ENCODE data around the gene DEF6. TPM values are rescaled to one million over a fixed set of nuclear protein-coding genes. Genes with fewer than 3 reads are reported as not detected.

The DEF6 gene
- total RNA-seq, 2 donors from 2014 or later, result 6.3 to 6.8 TPM

- Mint-ChIP-seq H3K9me3 (no peaks in the 10 kb centered on the region), H3K27ac (peak overlapping the region; percentile 98), H3K27me3 (ENCODE audit: insufficient read depth) (no peaks in the 10 kb centered on the region), H3K4me1 (peaks cover 43% of the 10 kb centered on the region), H3K36me3 (ENCODE audit: low read depth) (peaks cover under 1% of the 10 kb centered on the region), H3K4me3 (peak overlapping the region; percentile 93)
- DNase-seq, result peak; percentile 97
- peak overlapping the region; percentile 73 for H3K9ac ChIP-seq (ENCODE audit: extremely low read depth, low read length, poor library complexity, severe bottlenecking)
- no peaks in the 10 kb centered on the region for H3K27me3 ChIP-seq (ENCODE audit: control insufficient read depth, insufficient read depth, low read length, poor library complexity, severe bottlenecking)
- WGBS, 2 experiments (ENCODE audit: insufficient coverage in 1 of 2, insufficient read length in 1 of 2), result 0 to 9% methylated on average over 5 to 22 of the region's 23 CpGs
- no peak for TF ChIP-seq CTCF (conservative IDR thresholded peaks at IDR 0.05)
- peak overlapping the region; percentile 83 for H3K27ac ChIP-seq (ENCODE audit: low read depth, low read length)
- no peaks in the 10 kb centered on the region for H3K36me3 ChIP-seq (ENCODE audit: control insufficient read depth, insufficient read depth, low read length)
- H3K9me3 ChIP-seq (ENCODE audit: control insufficient read depth, low read length), result no peaks in the 10 kb centered on the region
- H3K4me3 ChIP-seq (ENCODE audit: low read length), result peak overlapping the region; percentile 94
- peaks cover 27% of the 10 kb centered on the region for H3K4me1 ChIP-seq (ENCODE audit: control insufficient read depth, insufficient read depth, low read length)
Measured at GRCh38 chr6:35259948-35260590, 37.5 kb upstream of the DEF6 start.

- no peak for DNase-seq
- H3K4me3 Mint-ChIP-seq, result peak overlapping the region; percentile 93
- peaks cover 43% of the 10 kb centered on the region for H3K4me1 Mint-ChIP-seq
- Histone ChIP-seq H3K36me3 (ENCODE audit: control insufficient read depth, insufficient read depth, low read length) (no peaks in the 10 kb centered on the region), H3K9me3 (ENCODE audit: control insufficient read depth, low read length) (no peaks in the 10 kb centered on the region), H3K9ac (ENCODE audit: extremely low read depth, low read length, poor library complexity, severe bottlenecking) (peak overlapping the region; percentile 73), H3K4me1 (ENCODE audit: control insufficient read depth, insufficient read depth, low read length) (peaks cover 27% of the 10 kb centered on the region), H3K27me3 (ENCODE audit: control insufficient read depth, insufficient read depth, low read length, poor library complexity, severe bottlenecking) (no peaks in the 10 kb centered on the region), H3K27ac (ENCODE audit: low read depth, low read length) (no peak overlapping the region), H3K4me3 (ENCODE audit: low read length) (peak overlapping the region; percentile 94)
- H3K27me3 Mint-ChIP-seq (ENCODE audit: insufficient read depth), result no peaks in the 10 kb centered on the region
- TF ChIP-seq CTCF (conservative IDR thresholded peaks at IDR 0.05), result no peak
- H3K36me3 Mint-ChIP-seq (ENCODE audit: low read depth), result no peaks in the 10 kb centered on the region
- H3K27ac Mint-ChIP-seq, result peak overlapping the region; percentile 98
- WGBS, 2 experiments (ENCODE audit: insufficient coverage in 1 of 2, insufficient read length in 1 of 2), result 90 to 94% methylated on average over 5 of the region's 6 CpGs
- no peaks in the 10 kb centered on the region for H3K9me3 Mint-ChIP-seq
Measured at GRCh38 chr6:35260591-35261570, 36.7 kb upstream of the DEF6 start.

- Histone ChIP-seq H3K27me3 (ENCODE audit: control insufficient read depth, insufficient read depth, low read length, poor library complexity, severe bottlenecking) (no peaks in the 10 kb centered on the region), H3K9ac (ENCODE audit: extremely low read depth, low read length, poor library complexity, severe bottlenecking) (no peak overlapping the region), H3K36me3 (ENCODE audit: control insufficient read depth, insufficient read depth, low read length) (no peaks in the 10 kb centered on the region), H3K9me3 (ENCODE audit: control insufficient read depth, low read length) (no peaks in the 10 kb centered on the region), H3K4me3 (ENCODE audit: low read length) (peak overlapping the region; percentile 14), H3K27ac (ENCODE audit: low read depth, low read length) (no peak overlapping the region), H3K4me1 (ENCODE audit: control insufficient read depth, insufficient read depth, low read length) (peaks cover 32% of the 10 kb centered on the region)
- Mint-ChIP-seq H3K4me3 (no peak overlapping the region), H3K27ac (peak overlapping the region; percentile 71), H3K36me3 (ENCODE audit: low read depth) (no peaks in the 10 kb centered on the region), H3K27me3 (ENCODE audit: insufficient read depth) (no peaks in the 10 kb centered on the region), H3K9me3 (no peaks in the 10 kb centered on the region), H3K4me1 (peaks cover 46% of the 10 kb centered on the region)
- WGBS, 2 experiments (ENCODE audit: insufficient coverage in 1 of 2, insufficient read length in 1 of 2), result 83% methylated on average over 1 of the region's 2 CpGs; no CpG with 5 or more reads in 1 of the 2 experiments
- no peak for TF ChIP-seq CTCF (conservative IDR thresholded peaks at IDR 0.05)
- no peak for DNase-seq
Measured at GRCh38 chr6:35262596-35262995, 35.0 kb upstream of the DEF6 start.
